Measurements from ENCODE around the gene CFAP73.

CFAP73 gene

GRCh38 chr12:113105606-113106271 is 43.8 kb upstream of the CFAP73 start:
- DNase-seq (ENCODE audit: low read depth): no peak
- no peak overlapping the region for H3K4me3 ChIP-seq (ENCODE audit: low read length)
- TF ChIP-seq, protein P1, sequence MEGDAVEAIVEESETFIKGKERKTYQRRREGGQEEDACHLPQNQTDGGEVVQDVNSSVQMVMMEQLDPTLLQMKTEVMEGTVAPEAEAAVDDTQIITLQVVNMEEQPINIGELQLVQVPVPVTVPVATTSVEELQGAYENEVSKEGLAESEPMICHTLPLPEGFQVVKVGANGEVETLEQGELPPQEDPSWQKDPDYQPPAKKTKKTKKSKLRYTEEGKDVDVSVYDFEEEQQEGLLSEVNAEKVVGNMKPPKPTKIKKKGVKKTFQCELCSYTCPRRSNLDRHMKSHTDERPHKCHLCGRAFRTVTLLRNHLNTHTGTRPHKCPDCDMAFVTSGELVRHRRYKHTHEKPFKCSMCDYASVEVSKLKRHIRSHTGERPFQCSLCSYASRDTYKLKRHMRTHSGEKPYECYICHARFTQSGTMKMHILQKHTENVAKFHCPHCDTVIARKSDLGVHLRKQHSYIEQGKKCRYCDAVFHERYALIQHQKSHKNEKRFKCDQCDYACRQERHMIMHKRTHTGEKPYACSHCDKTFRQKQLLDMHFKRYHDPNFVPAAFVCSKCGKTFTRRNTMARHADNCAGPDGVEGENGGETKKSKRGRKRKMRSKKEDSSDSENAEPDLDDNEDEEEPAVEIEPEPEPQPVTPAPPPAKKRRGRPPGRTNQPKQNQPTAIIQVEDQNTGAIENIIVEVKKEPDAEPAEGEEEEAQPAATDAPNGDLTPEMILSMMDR (conservative IDR thresholded peaks at IDR 0.05; ENCODE audit: low read length): no peak

- no peak for DNase-seq (ENCODE audit: low read depth)
- TF ChIP-seq, protein P1 (conservative IDR thresholded peaks at IDR 0.05; ENCODE audit: low read length): no peak
- no peak overlapping the region for H3K4me3 ChIP-seq (ENCODE audit: low read length)
Observed at GRCh38 chr12:113106361-113106760, 43.2 kb upstream of the CFAP73 start.

GRCh38 chr12:113108308-113108707 is 41.2 kb upstream of the CFAP73 start:
- DNase-seq (ENCODE audit: low read depth): no peak
- no peak overlapping the region for H3K4me3 ChIP-seq (ENCODE audit: low read length)
- TF ChIP-seq, protein P1 (conservative IDR thresholded peaks at IDR 0.05; ENCODE audit: low read length): no peak

- DNase-seq (ENCODE audit: low read depth): no peak
- no peak overlapping the region for H3K4me3 ChIP-seq (ENCODE audit: low read length)
- TF ChIP-seq, protein P1 (conservative IDR thresholded peaks at IDR 0.05; ENCODE audit: low read length): no peak
Observed at GRCh38 chr12:113109360-113109759, 40.2 kb upstream of the CFAP73 start.

- no peak for DNase-seq (ENCODE audit: low read depth)
- H3K4me3 ChIP-seq (ENCODE audit: low read length): no peak overlapping the region
- TF ChIP-seq, protein P1 (conservative IDR thresholded peaks at IDR 0.05; ENCODE audit: low read length): no peak
Observed at GRCh38 chr12:113109872-113110599, 39.5 kb upstream of the CFAP73 start.

DNA sequence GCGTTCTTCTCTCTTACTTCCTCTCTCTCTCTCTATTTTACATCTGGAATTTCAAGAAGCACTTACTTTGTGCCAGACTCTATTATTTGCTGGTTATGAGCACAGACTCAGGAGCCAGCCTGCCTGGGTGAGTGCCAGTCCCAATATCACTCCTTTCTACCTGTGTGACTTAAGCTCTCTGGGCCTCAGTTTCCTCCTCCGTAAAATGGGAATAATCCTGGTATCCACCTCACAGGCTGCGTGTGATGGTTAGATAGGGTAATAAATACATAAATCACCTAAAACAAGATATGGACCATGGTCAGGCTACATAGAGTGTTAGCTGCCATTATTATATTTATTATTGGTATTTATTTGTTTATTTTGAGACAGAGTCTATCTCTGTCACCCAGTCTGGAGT is 38.3 kb upstream of the CFAP73 start:
- no peak for DNase-seq (ENCODE audit: low read depth)
- TF ChIP-seq, protein P1 (conservative IDR thresholded peaks at IDR 0.05; ENCODE audit: low read length): no peak
- no peak overlapping the region for H3K4me3 ChIP-seq (ENCODE audit: low read length)

All from AG10803 (cell line).